Measurements from ENCODE around the gene C9.

DNA sequence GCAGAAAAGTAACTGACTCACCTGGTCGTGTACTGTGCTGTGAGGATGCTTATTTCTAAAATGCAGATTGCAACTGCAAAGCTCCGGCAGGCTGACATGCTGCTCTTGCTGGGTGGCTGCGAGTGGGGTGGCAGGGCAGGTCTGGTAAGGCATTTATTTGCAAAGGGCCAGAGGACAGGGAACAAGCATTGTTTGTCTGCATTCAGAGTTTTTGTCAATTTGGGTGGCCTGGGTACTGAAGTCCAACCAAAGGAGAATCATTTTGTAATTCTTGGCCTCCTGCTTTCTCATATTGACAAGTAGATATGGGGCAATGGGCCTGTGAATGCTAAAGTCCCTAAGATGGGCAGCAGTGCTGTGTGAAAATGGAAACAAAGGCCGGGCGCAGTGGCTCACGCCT lies at the start of gene C9:
- TF ChIP-seq, protein P1, sequence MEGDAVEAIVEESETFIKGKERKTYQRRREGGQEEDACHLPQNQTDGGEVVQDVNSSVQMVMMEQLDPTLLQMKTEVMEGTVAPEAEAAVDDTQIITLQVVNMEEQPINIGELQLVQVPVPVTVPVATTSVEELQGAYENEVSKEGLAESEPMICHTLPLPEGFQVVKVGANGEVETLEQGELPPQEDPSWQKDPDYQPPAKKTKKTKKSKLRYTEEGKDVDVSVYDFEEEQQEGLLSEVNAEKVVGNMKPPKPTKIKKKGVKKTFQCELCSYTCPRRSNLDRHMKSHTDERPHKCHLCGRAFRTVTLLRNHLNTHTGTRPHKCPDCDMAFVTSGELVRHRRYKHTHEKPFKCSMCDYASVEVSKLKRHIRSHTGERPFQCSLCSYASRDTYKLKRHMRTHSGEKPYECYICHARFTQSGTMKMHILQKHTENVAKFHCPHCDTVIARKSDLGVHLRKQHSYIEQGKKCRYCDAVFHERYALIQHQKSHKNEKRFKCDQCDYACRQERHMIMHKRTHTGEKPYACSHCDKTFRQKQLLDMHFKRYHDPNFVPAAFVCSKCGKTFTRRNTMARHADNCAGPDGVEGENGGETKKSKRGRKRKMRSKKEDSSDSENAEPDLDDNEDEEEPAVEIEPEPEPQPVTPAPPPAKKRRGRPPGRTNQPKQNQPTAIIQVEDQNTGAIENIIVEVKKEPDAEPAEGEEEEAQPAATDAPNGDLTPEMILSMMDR (IDR thresholded peaks at IDR 0.05) = no peak
- TF ChIP-seq EZH2 (IDR thresholded peaks at IDR 0.05; ENCODE audit: borderline replicate concordance, insufficient read depth, low read depth, low read length, poor library complexity, severe bottlenecking) = no peak
